GM21737 (cell line): Measurements from ENCODE around the gene SMOC1.
A peak's percentile ranks its signal among the peaks of the same experiment; 100 is the strongest.

ENCODE experiments used
- ATAC-seq: cut with Tn5 transposase; IDR thresholded peaks from one replicate; pipeline ENCODE4 v1.9.1; 2021; ENCODE audit warnings: mild to moderate bottlenecking, moderate library complexity; ENCODE audit not compliant: unreplicated experiment

The SMOC1 gene

DNA sequence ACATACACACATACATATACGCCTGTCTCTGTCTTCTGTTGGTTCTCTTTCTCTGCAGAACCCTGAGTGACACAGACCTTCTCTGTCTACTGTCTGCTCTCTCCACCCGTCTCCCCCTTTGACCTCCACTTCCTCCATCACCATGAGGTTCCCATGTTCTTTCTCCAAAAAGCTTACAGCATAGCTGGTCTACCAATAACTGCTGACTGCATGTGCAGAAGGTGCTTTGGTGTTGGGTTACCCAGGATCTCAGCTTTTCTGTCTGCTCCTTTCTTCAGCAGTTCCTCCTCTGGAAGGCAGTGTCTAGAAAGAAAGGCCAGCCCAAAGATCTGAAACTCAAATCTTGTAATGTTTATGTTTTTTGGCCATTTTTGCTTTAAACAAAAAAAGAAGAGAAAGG is 125.6 kb downstream of the SMOC1 start:
- no peak for ATAC-seq

DNA sequence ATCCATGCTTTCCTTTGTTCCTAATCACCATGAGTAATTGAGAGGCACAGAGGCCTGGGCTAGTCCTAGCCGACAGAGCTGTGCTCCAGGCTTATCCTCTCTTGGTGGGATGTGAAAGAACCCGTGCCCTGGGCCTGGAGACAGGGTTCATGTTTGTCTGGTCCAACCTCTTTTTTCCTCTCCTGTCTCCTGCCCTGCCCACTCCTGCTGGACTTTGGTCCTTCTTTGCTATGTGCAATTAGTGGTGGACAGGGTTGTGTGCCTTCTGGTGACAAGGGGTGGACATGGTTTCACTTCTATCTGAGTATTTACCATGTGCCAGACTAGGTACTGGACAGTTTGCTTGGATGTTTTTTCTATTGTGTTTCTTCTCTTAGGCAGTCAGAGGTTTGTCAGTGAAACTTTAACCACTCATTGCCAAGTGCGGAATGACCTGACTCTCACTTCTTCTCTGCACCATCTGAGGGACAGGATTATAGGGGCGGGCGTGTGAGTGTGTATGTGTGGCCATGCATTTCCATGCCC is 126.1 kb downstream of the SMOC1 start:
- no peak for ATAC-seq

DNA sequence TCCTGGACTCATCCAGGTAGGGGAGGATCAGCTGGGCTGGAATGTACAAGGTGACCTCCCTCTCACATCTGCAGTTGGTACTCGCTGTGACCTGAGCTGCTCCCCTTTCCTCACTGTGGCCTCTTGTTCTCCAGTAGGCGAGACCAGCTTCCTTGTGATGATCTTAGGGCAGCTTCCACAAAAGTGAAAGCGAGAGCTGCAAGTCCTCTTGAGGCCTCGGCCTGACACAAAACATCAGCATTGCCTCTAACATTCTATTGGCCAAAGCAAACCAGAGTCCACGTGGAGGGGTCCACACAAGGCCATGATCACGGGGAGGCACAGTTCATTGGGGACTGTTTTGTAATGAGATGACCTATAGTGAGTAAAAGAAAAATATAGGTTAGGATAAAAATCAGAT is 127.5 kb downstream of the SMOC1 start:
- no peak for ATAC-seq

DNA sequence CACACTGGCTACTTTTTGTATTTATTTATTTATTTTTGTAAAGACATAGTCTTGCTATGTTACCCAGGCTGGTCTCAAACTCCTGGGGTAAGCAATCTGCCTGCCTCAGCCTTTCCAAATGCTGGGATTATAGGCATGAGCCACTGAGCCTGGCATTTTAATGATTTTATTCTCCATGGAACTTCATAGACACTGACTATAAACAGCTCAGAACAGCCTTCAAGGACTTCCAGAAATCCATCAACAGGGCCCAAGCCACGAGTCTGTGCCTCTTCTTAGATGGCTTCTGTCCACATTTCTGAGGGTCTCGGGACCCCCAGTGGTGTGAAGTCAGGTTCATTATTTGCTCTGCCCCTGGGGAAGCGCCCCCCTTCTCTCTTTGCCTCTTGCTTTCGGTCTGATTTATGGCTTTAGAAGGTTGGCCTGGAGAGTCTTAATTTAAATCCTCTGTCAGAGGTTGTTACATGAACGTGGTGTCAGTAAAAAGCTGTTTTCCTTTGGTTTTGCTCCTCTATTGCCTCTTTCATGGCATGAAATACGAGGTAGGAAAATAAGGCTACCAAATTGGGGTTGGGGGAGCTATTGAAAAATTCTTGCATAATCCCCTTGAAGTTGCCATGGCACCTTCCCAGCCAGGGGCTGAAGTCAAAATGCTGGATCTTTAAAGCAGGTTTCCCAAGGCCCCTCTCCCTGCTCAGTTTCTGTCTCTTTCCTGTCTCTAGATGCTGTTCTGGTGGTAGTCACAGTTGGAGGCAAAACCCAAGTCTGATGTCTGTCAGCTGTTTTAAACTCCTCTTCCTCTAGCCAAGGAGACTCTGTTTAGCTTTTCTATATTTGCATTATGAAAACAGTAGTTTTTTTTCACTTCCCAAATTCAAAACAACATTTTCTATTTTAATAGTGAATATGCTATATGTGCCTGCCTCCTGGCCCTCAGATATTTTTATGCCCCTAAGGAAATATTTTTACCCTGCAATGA is 129.4 kb downstream of the SMOC1 start:
- no peak for ATAC-seq

DNA sequence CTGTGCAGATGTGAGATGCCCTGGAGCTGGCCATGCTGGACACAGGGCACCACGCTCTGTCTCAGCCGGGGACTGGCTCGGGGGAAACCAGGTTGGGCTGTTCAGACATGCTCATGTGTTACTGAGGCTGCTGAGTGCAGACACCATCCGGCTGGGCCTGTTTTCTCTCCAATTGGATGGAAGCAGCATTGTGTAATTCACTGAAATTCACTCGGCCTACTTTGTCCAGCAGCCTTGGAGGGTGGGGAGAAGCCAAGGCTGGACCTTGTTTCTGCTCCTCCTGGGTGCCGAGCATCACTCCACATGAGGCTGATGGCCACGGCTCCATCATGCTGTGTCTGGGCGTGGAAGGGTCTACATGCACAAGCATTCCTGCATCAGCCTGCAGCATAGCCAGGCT is 130.7 kb downstream of the SMOC1 start:
- ATAC-seq = no peak

DNA sequence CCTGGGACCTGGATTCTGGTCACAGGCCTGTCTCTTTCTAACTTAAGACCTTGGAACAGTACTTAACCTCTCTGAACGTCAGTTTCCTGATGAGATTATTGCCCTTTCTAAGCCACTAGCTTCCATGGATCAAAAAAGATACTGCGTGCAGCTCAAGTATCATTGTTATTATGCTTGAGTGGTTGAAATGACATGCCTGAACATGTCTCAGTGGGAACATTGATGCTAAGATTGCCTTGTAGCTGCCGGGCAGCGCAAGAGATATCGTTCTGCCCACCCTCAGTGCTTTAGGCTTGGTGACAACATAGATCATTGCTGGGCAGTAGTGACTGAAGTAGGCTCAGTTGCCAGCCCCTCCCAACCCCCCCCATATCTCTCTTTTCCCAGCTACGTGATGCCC is 131.9 kb downstream of the SMOC1 start:
- no peak for ATAC-seq

DNA sequence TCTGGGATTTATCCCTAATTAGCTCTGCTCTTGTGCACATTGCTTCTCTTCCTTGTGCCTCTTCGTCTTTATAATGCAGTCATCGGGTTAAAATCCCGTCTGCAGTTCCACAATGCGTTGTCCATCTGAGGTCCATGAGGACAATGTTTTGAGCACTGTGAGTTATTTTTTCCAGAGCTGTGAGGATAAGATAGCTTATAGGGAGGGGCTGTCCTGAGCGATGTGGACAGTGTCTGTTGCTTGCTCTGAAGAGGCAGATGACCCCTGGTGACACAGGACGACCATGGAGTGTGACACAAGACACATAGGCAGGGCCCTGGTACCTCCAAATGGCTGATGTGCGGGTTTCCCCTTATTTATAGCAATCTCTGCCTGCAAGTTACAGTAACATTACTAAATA is 132.5 kb downstream of the SMOC1 start:
- ATAC-seq = no peak

DNA sequence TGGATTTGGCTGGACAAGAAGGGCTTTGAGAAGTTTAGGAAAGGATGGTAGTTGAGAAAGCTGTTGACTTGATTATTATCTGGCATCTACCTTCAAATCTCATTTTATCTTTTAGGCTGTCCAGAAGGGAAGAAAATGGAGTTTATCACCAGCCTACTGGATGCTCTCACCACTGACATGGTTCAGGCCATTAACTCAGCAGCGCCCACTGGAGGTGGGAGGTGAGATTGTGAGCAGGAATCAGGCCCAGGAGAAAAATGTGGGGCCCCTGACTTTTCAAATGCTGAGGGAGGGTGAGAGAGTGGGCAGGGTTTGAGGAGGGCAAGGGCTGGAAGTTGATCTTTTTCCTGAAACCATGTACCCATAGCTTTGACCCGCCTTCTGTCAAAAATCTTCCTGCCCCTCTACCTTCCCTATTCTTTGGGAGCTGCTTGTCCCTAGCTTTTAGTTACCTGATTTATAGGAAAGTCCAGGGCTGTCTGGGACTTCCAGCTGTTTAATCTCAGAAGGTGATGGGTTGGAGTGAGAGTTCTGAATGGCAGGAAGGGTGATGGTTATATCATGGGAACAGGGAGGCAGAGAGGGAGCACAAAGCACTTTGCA is 134.2 kb downstream of the SMOC1 start:
- no peak for ATAC-seq

DNA sequence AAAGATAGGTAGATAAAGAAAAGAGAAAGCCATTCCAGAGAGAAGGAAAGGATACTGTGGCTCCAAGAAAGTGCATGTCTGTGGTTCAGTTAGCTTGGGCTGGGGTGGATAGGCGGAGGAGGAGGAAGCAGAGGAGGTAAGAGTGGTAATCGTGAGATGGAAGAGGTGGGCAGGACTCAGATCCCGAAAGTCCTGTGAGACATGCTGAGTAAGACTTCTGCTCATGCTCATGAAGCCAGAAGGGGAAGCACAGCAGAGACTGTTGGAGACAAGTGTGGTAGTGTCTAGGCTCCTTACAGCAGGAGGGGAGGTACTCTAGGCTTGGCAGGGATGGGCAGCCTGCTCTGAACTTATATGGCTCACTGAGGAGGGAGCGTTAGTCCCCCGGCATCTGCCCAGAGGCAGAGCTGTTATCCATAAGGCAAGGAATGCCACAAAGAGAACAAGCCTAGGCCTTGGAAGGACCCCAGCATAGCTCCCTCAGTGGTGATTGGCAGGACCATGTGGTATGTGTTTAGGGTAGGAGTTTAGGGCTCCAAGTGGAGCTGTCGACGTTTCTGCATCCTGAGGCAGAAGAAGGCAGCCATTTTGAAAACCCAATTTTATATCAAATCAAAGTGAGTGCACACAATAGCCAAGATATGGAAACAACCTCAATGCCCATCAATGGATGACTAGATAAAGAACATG is 135.3 kb downstream of the SMOC1 start:
- ATAC-seq = no peak

DNA sequence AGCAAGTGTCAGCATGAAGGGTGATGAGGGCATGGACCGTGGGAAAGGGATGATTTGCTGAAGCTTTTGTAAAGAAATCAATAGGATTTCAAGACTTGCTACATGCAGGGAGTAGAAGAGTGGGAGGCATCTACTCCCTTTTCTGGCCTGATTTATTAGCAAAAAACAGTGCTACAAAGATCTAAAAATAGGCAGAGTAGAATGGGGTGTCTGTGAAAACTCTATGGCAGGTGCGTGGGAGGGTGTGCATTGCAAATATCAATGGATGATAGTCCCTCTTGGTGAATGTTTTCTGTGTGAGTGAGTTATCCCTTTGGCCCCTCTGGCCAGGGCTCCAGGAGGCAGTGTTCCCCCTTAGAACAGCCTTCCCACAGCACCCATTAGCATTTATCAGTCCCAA is 139.0 kb downstream of the SMOC1 start:
- no peak for ATAC-seq

DNA sequence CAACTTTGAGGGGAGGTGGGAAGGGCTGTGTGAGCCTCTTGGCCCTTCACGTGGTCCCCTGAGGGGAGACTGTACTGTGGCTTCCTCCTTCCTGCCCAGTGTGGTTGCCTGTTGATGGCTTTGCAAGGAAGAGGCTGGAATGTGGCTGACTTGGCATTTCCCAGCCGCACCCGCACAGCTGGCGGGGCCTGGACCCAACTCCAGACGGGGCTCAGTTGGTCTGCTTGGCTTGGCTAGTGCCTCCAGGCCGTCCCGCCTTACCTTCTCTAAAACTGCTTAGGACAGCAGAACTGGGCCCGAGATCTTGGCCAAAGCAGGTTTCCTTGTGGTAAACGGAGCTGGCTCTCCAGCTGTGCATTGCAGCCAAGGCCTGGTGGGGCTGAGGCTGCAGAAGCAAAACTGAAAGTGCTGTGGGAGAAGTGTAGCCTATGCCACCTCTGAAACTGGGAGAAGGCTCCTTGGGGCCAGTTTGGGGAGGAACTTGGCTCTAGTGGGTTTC is 139.5 kb downstream of the SMOC1 start:
- peak; percentile 63 for ATAC-seq

DNA sequence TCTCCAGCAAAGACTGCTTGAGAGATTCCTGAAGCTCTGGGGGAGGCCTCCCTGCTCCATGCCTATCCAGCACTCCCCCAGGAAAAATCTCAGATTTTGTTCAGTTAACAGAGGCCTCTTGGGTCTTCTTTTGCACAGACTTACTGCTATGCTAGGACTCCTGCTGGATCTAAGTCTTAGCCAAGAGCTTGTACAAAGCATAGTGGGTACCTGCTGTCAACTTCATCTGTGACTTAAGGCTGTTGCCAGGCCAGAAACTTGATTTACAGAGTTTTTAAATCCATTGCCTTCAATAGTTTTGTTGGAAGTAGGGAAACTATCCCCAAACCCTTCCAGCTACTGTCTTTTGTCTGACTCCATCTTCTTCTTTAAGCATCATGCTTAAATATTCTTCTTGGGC is 140.5 kb downstream of the SMOC1 start:
- no peak for ATAC-seq

DNA sequence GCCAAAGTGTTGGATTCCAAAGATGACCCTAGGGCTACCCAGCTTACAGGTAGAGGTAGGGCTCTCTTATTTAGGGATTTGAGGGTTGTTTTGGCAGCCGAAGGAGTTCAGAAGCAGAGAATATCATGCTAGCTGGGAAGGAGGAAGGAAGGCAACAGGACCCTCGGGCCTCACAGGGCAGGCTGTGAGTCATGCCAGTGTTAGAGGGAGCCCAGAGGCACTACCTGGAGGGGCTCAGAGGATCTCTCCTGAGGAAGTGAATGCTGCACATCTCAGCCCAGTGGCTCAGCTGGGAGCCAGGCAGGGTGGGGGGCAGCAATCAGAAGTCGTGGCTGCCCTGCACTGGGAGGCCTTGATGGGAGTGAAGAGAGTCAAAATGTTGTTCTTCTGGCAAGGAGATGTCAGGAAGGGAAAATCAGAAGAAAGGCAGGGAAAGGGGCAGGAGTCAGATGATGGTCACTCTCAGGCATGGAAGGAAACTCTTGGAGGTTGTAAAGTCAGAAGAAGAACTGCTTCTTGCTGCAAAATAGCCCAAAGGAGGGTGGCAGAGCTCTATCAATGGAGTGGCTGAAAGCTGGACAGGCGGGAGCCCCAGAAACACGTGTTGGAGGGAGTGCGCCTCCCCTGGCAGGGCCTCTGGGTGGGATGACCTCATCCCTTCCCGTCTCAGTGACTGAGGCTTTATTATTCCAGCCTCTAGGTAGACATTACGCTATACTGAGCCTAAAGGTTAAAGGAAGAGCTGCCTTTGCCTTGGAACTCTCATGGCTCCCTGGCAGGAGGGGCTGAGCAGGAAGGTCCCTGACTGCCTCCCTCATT is 141.3 kb downstream of the SMOC1 start:
- no peak for ATAC-seq

DNA sequence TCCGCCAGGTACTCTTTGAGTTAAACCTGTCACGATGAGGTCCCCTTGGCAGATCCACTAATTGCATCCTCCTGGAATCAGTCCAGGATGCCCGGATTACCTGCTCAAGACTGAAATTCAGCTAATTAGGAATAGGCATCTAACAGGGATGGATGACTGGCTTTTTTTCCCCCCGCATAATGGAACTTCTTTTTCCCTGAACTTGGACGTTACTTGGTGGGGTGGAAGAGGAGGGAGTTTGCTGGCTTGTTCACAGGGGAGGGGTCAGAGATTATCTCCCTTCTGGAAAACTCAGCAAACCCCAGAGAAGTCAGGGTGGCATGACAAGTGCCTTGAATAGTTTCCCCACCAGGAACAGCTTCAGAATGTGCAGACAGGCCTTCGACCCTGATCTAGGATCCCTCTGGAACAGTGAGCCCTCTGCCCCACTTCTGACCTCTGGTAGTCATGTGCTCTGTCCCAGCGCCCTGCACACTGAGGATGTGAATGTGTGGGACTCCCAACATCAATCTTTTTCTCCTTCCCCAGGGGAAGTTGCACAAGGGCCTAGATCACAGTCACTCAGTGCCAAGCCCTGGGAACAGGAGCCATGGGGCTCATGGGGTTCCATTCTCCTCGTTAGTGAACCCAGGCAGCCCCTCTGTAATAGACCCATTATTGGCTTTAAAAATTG is 142.5 kb downstream of the SMOC1 start:
- ATAC-seq = no peak

DNA sequence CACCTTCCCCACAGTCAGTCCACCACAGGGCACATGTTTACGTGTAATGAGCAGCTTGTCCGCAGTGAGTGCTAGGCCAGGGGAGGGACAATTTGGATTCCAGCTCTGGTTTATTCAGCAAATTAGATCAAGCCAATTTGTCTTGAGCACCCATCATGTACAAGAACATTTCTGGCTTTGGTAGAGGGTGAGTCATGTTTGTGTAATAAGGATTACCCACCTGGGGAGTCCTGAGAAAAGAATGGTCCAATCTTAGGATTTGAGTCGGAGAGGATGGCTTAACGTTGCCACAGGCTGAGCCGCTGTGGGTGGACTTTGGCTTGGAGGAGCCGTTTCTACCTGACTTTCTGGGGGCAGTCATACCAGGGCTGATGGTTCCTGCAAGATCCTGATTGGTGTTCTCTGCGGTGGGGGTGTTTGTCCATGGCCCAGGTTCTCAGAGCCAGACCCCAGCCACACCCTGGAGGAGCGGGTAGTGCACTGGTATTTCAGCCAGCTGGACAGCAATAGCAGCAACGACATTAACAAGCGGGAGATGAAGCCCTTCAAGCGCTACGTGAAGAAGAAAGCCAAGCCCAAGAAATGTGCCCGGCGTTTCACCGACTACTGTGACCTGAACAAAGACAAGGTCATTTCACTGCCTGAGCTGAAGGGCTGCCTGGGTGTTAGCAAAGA is 143.7 kb downstream of the SMOC1 start:
- ATAC-seq = no peak

DNA sequence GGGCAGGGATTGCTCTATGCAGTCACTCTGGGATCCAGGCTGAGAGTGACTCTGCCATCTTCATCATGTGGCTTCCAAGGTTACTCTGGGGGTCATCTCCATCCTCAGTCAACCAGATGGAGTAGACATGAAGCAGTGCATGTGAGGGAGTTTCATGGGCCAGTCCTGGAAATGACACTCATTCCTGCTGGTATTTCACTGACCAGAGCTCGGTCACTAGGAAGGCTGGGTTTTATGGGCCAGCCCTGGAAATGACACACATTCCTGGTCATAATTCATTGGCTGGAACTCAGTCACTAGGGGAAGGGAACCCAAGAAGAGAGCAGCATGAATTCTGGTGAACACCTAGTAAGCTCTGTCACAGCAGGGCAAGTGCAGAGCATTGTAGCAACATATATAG is 144.7 kb downstream of the SMOC1 start:
- ATAC-seq = no peak

DNA sequence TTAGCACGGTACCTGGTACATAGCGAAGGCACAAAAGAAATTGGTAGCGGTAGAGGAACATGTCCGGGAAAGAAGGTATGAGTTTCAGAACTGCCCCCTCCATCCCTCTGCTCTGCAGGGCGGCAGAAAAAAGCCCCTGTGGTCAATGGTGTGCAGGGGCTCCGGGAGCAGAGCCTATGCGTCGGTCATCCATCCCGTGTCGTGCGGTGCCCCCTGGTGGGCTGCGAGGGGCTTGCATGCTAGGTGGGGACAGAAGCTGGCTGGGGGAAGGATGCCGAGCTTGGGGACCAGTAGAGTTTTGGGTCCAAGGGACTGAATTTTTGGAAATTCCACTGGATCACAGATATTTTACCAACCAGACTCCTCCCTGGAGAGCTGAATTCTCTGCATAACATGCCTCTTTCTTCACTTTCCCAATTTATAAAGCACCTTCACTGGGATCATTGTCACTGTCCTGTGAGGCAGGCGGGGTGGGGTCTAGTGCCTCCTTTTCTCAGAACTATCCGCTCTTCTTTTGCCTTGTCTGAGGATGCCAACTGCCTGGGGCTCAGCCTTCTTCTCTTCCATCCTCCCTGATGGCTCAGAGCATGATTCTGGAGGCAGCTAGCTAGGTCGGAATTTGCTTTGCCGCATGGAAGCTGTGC is 148.7 kb downstream of the SMOC1 start:
- ATAC-seq = no peak

DNA sequence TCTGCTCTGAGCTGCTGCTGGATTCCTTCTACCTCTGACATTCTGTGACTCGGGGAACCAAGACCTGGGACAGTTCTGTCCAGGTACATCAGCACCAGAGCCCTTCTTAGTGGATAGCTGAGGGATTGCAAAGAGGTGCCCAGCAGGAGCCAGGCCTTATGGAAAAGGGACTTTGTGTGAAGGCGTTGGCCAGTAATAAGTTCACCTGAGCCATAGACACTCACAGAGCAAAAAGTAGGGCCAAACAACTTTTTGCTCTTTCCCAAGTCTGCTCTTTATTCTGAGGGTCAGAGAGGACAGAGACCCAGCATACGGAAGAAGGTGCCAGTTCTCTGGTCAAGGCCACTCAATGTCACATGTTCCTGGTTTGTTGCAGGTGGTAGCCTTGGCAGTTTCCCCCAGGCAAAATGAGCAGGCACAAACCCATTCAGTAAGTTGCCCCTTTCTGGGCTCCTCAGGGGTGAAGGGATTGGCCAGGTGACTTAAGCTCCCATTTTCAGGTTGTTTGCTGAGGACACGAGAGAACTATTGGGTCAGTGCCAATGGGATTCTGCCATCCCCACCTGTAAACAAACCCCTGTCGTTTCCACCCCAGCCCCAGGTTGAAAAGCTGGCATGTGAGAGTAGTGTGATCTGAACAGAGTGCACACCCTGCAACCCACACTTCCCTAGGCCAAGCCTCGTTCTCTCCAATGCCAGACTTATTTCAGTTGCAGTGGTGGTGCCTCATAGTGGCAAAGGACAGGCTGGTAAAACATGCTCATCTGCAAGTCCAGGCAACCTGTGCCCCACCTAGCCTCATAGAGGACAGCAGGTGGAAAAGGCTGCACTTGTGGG is 150.3 kb downstream of the SMOC1 start:
- no peak for ATAC-seq
